ENCODE data around the gene LIF.
A peak's percentile ranks its signal among the peaks of the same experiment; 100 is the strongest.
"Not testable (repeated sequence)": the region's sequence is repeated elsewhere in the genome, so short reads cannot be mapped to it uniquely, and the experiment has no call there.

Gene LIF

DNA sequence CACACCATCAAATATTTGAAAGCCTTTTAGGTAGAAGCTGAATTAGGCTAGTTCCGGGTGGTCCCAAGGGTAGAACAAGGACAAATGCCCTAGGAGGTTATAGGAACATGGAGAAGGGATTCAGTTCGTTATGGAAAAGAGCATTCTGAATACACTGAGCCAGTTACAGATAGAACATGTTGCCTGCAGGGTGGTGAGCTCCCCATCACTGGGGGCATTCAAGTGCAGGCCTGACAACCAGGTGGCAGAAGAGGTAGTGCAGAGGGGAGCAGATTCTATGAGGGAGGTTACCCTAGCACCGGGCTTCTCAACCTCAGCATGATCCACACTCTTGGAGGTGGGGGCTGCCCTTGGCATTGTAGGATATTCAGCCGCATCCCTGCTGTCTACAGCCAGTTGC, 24.2 kb downstream of the LIF start:
- Histone ChIP-seq H3K27me3 (no peaks in the 10 kb centered on the region), H3K4me1 (peaks cover 59% of the 10 kb centered on the region), H3K4me2 (peak overlapping the region; percentile 93), H3K9ac (no peak overlapping the region), H4K20me1 (no peaks in the 10 kb centered on the region), H3K4me3 (no peak overlapping the region), H3K9me3 (no peaks in the 10 kb centered on the region), H3K27ac (no peak overlapping the region), H3K36me3 (no peaks in the 10 kb centered on the region)
- no peak for TF ChIP-seq Cebpa-rat (IDR thresholded peaks at IDR 0.05)

- H3K27ac ChIP-seq = peak overlapping the region; percentile 34; the same call in 1 of the 2 replicates
- TF ChIP-seq Cebpa-rat (IDR thresholded peaks at IDR 0.05) = no peak
- H3K36me3 ChIP-seq = no peaks in the 10 kb centered on the region
- no peaks in the 10 kb centered on the region for H3K9me3 ChIP-seq
- H3K4me3 ChIP-seq = no peak overlapping the region
- H3K9ac ChIP-seq = no peak overlapping the region
- H4K20me1 ChIP-seq = no peaks in the 10 kb centered on the region
- H3K27me3 ChIP-seq = no peaks in the 10 kb centered on the region
- peak overlapping the region; percentile 79 for H3K4me2 ChIP-seq
- H3K4me1 ChIP-seq = peaks cover 59% of the 10 kb centered on the region
Measured at GRCh38 chr22:30221121-30221992, 25.2 kb downstream of the LIF start.

- Histone ChIP-seq H3K4me2 (peak overlapping the region; percentile 79), H3K36me3 (no peaks in the 10 kb centered on the region), H4K20me1 (no peaks in the 10 kb centered on the region), H3K4me1 (peaks cover 54% of the 10 kb centered on the region), H3K27me3 (no peaks in the 10 kb centered on the region), H3K9ac (no peak overlapping the region), H3K4me3 (no peak overlapping the region), H3K9me3 (no peaks in the 10 kb centered on the region), H3K27ac (peak overlapping the region; percentile 34; the same call in 1 of the 2 replicates)
- TF ChIP-seq Cebpa-rat (IDR thresholded peaks at IDR 0.05) = no peak
Measured at GRCh38 chr22:30220338-30221012, 26.1 kb downstream of the LIF start.

DNA sequence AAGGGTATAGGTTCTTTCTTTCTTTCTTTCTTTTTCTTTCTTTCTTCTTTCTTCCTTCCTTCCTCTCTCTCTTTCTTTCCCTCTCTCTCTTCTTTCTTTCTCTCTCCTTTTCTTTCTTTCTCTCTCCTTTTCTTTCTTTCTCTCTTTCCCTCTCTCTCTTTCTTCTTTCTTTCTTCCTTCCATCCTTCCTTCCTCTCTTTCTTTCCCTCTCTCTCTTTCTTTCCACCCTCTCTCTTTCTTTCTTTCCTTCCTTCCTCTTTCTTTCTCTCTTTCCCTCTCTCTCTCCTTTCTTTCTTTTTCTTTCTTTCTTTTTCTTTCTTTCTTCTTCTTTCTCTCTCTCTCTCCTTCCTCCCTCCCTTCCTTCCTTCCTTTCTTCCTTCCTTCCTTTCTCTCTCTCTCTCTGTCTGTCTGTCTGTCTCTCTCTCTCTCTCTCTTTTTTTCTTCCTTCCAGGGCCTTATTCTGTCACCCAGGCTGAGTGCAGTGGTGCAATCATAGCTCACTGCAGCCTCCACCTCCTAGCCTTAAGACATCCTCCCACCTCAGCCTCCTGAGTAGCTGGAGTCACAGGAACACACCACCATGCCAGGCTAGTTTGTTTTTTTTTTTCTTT, 26.8 kb downstream of the LIF start:
- Histone ChIP-seq H4K20me1 (no peaks in the 10 kb centered on the region), H3K9ac (no peak overlapping the region), H3K27me3 (no peaks in the 10 kb centered on the region), H3K4me3 (no peak overlapping the region), H3K4me2 (peak overlapping the region; percentile 79), H3K4me1 (peaks cover 50% of the 10 kb centered on the region), H3K9me3 (no peaks in the 10 kb centered on the region), H3K36me3 (no peaks in the 10 kb centered on the region), H3K27ac (no peak overlapping the region)
- TF ChIP-seq Cebpa-rat (IDR thresholded peaks at IDR 0.05) = no peak

DNA sequence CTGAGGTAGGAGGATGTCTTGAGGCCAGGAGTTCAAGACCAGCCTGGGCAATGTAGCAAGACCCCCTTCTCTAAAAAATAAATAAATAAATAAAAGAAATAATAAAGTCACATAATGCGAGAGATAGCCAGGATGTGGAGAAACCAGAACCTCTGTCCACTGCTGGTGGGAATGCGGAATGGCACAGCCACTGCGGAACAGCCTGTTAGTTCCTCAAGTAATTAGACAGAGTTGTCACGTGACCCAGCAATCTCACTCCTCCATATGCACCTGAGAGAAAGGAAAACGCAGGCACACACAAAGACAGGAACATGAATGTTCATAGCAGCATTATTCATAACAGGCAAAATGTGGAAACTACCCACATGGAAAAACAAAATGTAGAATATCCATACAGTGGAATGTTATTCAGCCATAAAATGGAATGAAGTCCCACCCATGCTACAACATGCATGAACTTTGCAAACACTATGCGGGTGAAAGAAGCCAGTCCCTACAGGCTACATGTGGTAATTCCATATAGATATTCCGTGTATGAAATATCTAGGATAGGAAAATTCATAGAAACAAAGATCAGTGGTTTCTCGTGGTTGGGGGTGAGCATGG, 27.4 kb downstream of the LIF start:
- no peaks in the 10 kb centered on the region for H3K9me3 ChIP-seq
- H3K4me2 ChIP-seq = no peak overlapping the region
- no peaks in the 10 kb centered on the region for H4K20me1 ChIP-seq
- peaks cover 44% of the 10 kb centered on the region for H3K4me1 ChIP-seq
- H3K9ac ChIP-seq = no peak overlapping the region
- H3K36me3 ChIP-seq = no peaks in the 10 kb centered on the region
- TF ChIP-seq Cebpa-rat (IDR thresholded peaks at IDR 0.05) = no peak
- no peaks in the 10 kb centered on the region for H3K27me3 ChIP-seq
- no peak overlapping the region for H3K27ac ChIP-seq
- no peak overlapping the region for H3K4me3 ChIP-seq

GRCh38 chr22:30217698-30218560, 28.6 kb downstream of the LIF start:
- Histone ChIP-seq H4K20me1 (no peaks in the 10 kb centered on the region), H3K9me3 (no peaks in the 10 kb centered on the region), H3K4me1 (peaks cover 40% of the 10 kb centered on the region), H3K4me3 (no peak overlapping the region), H3K9ac (no peak overlapping the region), H3K27ac (no peak overlapping the region), H3K36me3 (no peaks in the 10 kb centered on the region), H3K27me3 (no peaks in the 10 kb centered on the region), H3K4me2 (no peak overlapping the region)
- TF ChIP-seq Cebpa-rat (IDR thresholded peaks at IDR 0.05) = no peak

DNA sequence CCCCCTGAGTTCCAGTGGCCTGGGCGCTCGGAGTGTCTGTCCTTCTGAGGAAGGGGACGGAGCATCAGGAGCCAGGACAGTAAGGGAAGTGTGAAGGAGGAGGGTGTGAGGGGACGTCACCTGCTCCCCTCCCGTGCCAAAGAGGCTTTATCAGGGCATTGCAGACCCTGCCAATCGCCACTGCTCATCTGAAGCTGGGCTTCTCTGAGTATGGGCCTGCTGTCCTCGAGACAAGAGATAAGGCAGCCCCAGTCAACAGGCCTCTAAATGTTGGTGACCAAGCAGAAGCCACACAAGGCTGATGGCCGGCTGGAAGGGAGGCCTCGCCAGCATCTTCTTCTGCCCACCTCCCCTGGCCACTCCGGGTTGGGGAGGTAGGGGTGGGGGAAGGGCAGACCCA, 29.8 kb downstream of the LIF start:
- Histone ChIP-seq H3K4me2 (no peak overlapping the region), H3K27me3 (no peaks in the 10 kb centered on the region), H3K9me3 (no peaks in the 10 kb centered on the region), H3K4me1 (peaks cover 36% of the 10 kb centered on the region), H3K27ac (no peak overlapping the region), H3K4me3 (no peak overlapping the region), H3K9ac (no peak overlapping the region), H4K20me1 (no peaks in the 10 kb centered on the region), H3K36me3 (no peaks in the 10 kb centered on the region)
- TF ChIP-seq Cebpa-rat (IDR thresholded peaks at IDR 0.05) = no peak

DNA sequence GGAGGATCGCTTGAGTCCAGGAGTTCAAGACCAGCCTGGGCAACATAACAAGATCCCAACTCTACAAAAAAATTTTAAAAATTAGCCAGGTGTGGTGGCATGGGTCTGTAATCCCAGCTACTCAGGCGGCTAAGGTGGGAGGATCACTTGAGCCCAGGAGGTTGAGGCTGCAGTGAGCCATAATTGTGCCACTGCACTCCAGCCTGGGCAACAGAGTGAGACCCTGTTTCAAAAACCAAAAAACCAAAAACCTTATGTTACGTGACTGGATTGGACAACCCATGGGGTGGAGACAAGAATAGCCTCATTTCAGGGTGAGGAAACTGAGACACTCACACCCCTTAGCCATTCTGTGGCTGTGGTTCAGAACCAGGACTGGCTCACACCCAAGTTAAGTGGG, 30.3 kb downstream of the LIF start:
- not testable (repeated sequence) for H3K36me3 ChIP-seq, H3K27ac ChIP-seq, H4K20me1 ChIP-seq, H3K4me2 ChIP-seq, H3K9ac ChIP-seq, H3K27me3 ChIP-seq, H3K4me3 ChIP-seq, H3K9me3 ChIP-seq
- H3K4me1 ChIP-seq = peaks cover 32% of the 10 kb centered on the region
